Tibial nerve (tissue), 4 donors: ENCODE measurements around the gene IWS1. TPM values are rescaled to one million over a fixed set of nuclear protein-coding genes. Genes with fewer than 3 reads are reported as not detected.
"Not testable (repeated sequence)": the region's sequence is repeated elsewhere in the genome, so short reads cannot be mapped to it uniquely, and the experiment has no call there.

Experiments used
- DNase-seq, 2 donors: peaks; one replicate each; pipeline ENCODE4 v3.0.0-alpha.2; 2019; ENCODE audit warnings: low spot score in 2 of 2
- H3K27ac ChIP-seq, 4 donors: fragments of 200-600 bp; sonication (generic) in 3 of 4; one replicate each; pipeline ENCODE4 v1.5.1; 2017 to 2019; ENCODE audit warnings: mild to moderate bottlenecking in 1 of 4
- H3K27me3 ChIP-seq, 2 donors: fragments of 200-600 bp; sonication (generic) in 1 of 2; one replicate each; pipeline versions ENCODE4 v1.5.1 to v1.6.0; 2017 to 2019
- H3K36me3 ChIP-seq, 3 donors: fragments of 200-600 bp; sonication (generic); one replicate each; pipeline ENCODE4 v1.5.1; 2018 to 2019
- H3K4me1 ChIP-seq, 4 donors: fragments of 200-600 bp; sonication (generic) in 3 of 4; one replicate each; pipeline ENCODE4 v1.5.1; 2017 to 2019
- H3K4me3 ChIP-seq, 4 donors: fragments of 200-600 bp; sonication (generic) in 3 of 4; one replicate each; pipeline ENCODE4 v1.5.1; 2017 to 2019; ENCODE audit warnings: mild to moderate bottlenecking in 1 of 4, moderate library complexity in 1 of 4
- H3K9me3 ChIP-seq, 4 donors: fragments of 200-600 bp; sonication (generic) in 3 of 4; one replicate each; pipeline ENCODE4 v1.5.1; 2017 to 2019
- EP300 ChIP-seq, 2 donors: sonication (generic); formaldehyde crosslinking; IDR thresholded peaks; one replicate each; pipeline ENCODE4 v1.6.1; 2017; ENCODE audit warnings: antibody characterized with exemption in 2 of 2, mild to moderate bottlenecking in 1 of 2
- POLR2A ChIP-seq, 2 donors: fragments of 450-650 bp; IDR thresholded peaks; one replicate each; pipeline ENCODE4 v1.6.1; 2017; ENCODE audit warnings: antibody characterized with exemption in 2 of 2, mild to moderate bottlenecking in 2 of 2, moderate library complexity in 2 of 2
- WGBS, 2 donors: methylation state at CpG; one replicate each; pipeline ENCODE4 v1.1.5; 2018; 5-methylcytosine and 5-hydroxymethylcytosine counted together
- total RNA-seq, 4 donors: library from RNA; depleted of rRNA; stranded (reverse); fragments of >200 nt; gene quantifications; one replicate each; pipeline ENCODE4 v1.1.0, GENCODE V29; 2016
- TF ChIP-seq, protein P1 (sequence below), 5 experiments: fragments of 200-600 bp in 3 of 5; fragments of 450-650 bp in 2 of 5; sonication (generic) in 3 of 5; IDR thresholded peaks; one replicate each; pipeline ENCODE4 v1.5.1; 2016 to 2019; ENCODE audit warnings: antibody characterized with exemption in 5 of 5, mild to moderate bottlenecking in 3 of 5, moderate library complexity in 2 of 5

The IWS1 gene
- total RNA-seq, 4 donors from 2014 or later, result 28.4 to 42.6 (median 39.6) TPM

GRCh38 chr2:127455566-127456493, 70.5 kb downstream of the IWS1 start:
- Histone ChIP-seq H3K4me1 (no peaks in the 10 kb centered on the region), H3K27ac (peak overlapping the region in 1 of 4 donors; percentile 45), H3K4me3 (no peak overlapping the region), H3K27me3 (no peaks in the 10 kb centered on the region), H3K36me3 (peaks cover 0 to 9% (median 0%) of the 10 kb centered on the region in 3 donors), H3K9me3 (no peaks in the 10 kb centered on the region)
- 68% methylated on average over 13 of the region's 13 CpGs for WGBS, 2 donors
- DNase-seq, result no peak
- TF ChIP-seq POLR2A (IDR thresholded peaks at IDR 0.05), result no peak
- no peak for TF ChIP-seq EP300 (IDR thresholded peaks at IDR 0.05)
- TF ChIP-seq, protein P1, sequence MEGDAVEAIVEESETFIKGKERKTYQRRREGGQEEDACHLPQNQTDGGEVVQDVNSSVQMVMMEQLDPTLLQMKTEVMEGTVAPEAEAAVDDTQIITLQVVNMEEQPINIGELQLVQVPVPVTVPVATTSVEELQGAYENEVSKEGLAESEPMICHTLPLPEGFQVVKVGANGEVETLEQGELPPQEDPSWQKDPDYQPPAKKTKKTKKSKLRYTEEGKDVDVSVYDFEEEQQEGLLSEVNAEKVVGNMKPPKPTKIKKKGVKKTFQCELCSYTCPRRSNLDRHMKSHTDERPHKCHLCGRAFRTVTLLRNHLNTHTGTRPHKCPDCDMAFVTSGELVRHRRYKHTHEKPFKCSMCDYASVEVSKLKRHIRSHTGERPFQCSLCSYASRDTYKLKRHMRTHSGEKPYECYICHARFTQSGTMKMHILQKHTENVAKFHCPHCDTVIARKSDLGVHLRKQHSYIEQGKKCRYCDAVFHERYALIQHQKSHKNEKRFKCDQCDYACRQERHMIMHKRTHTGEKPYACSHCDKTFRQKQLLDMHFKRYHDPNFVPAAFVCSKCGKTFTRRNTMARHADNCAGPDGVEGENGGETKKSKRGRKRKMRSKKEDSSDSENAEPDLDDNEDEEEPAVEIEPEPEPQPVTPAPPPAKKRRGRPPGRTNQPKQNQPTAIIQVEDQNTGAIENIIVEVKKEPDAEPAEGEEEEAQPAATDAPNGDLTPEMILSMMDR (IDR thresholded peaks at IDR 0.05), result no peak

GRCh38 chr2:127454595-127455565, 71.4 kb downstream of the IWS1 start:
- Histone ChIP-seq H3K9me3 (no peaks in the 10 kb centered on the region), H3K4me1 (no peaks in the 10 kb centered on the region), H3K36me3 (peaks cover 0 to 9% (median 0%) of the 10 kb centered on the region in 3 donors), H3K27ac (peak overlapping the region in 1 of 4 donors; percentile 45), H3K4me3 (no peak overlapping the region), H3K27me3 (no peaks in the 10 kb centered on the region)
- TF ChIP-seq EP300 (IDR thresholded peaks at IDR 0.05) (no peak), POLR2A (IDR thresholded peaks at IDR 0.05) (no peak)
- TF ChIP-seq, protein P1 (IDR thresholded peaks at IDR 0.05), result no peak
- no peak for DNase-seq
- 88 to 90% methylated on average over 19 of the region's 19 CpGs for WGBS, 2 donors

GRCh38 chr2:127453392-127454171, 72.7 kb downstream of the IWS1 start:
- H3K4me1 ChIP-seq, result no peaks in the 10 kb centered on the region
- TF ChIP-seq, protein P1 (IDR thresholded peaks at IDR 0.05), result no peak
- TF ChIP-seq POLR2A (IDR thresholded peaks at IDR 0.05) (no peak), EP300 (IDR thresholded peaks at IDR 0.05) (no peak)
- 79 to 80% methylated on average over 8 of the region's 8 CpGs for WGBS, 2 donors
- no peaks in the 10 kb centered on the region for H3K27me3 ChIP-seq
- no peak overlapping the region for H3K27ac ChIP-seq
- no peaks in the 10 kb centered on the region for H3K9me3 ChIP-seq
- no peak for DNase-seq
- no peak overlapping the region for H3K4me3 ChIP-seq
- H3K36me3 ChIP-seq, result peaks cover 0 to 9% (median 0%) of the 10 kb centered on the region in 3 donors

GRCh38 chr2:127453013-127453391, 73.3 kb downstream of the IWS1 start:
- Histone ChIP-seq H3K9me3 (no peaks in the 10 kb centered on the region), H3K4me3 (no peak overlapping the region), H3K27me3 (no peaks in the 10 kb centered on the region), H3K4me1 (no peaks in the 10 kb centered on the region), H3K27ac (no peak overlapping the region), H3K36me3 (peaks cover 0 to 9% (median 0%) of the 10 kb centered on the region in 3 donors)
- WGBS, 2 donors, result 96 to 98% methylated on average over 3 of the region's 3 CpGs
- DNase-seq, result no peak
- TF ChIP-seq EP300 (IDR thresholded peaks at IDR 0.05) (no peak), POLR2A (IDR thresholded peaks at IDR 0.05) (no peak)
- TF ChIP-seq, protein P1 (IDR thresholded peaks at IDR 0.05), result no peak

DNA sequence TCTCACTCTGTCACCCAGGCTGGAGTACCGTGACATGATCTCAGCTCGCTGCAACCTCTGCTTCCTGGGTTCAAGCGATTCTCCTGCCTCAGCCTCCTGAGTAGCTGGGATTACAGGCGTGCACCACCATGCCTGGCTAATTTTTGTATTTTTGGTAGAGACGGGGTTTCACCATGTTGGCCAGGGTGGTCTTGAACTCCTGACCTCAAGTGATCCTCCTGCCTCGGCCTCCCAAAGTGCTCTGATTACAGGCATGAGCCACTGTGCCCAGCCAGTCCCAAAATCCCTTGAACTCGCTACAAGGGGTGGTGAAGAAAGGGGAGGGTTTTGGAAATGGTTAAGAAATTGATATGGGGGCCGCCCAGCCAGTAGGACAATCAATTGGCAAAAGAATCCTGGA, 73.9 kb downstream of the IWS1 start:
- not testable (repeated sequence) for H3K27ac ChIP-seq, H3K9me3 ChIP-seq, H3K4me1 ChIP-seq, H3K36me3 ChIP-seq, H3K4me3 ChIP-seq, H3K27me3 ChIP-seq, DNase-seq
- WGBS, 2 donors, result 95% methylated on average over 8 of the region's 8 CpGs
